Stimulated activated CD4-positive, alpha-beta T cell treated with anti-CD3 and anti-CD28 coated beads, TNF-alpha, amount 100 ng/mL, for 1 hour (primary cell): ENCODE data around the gene GPRIN3.
"Not testable (repeated sequence)": the region's sequence is repeated elsewhere in the genome, so short reads cannot be mapped to it uniquely, and the experiment has no call there.

ENCODE experiments used
- DNase-seq, 3 donors: peaks; one replicate each; pipeline ENCODE4 v3.0.0-alpha.2; 2020; ENCODE audit warnings: low read depth in 3 of 3, low spot score in 1 of 3

The GPRIN3 gene

DNA sequence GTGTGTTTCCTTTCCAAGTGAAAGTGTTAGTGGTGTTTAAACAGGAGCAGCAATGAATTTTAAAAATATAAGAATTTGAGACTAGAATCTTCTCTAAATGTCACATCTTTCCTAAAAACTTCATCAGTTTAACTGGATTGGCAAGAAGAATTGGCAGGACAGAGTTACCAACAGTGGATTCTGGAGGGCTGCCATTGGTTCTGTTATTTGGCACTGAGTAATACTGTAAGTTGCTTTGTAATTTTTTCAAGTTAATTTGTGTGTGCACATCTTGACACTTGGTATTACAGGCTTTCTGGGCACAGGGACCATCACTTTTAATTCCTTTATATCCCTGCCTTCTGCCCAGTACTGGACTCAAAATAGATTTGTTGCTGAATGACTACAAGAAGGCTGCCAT, 4.5 kb upstream of the GPRIN3 start:
- no peak for DNase-seq

DNA sequence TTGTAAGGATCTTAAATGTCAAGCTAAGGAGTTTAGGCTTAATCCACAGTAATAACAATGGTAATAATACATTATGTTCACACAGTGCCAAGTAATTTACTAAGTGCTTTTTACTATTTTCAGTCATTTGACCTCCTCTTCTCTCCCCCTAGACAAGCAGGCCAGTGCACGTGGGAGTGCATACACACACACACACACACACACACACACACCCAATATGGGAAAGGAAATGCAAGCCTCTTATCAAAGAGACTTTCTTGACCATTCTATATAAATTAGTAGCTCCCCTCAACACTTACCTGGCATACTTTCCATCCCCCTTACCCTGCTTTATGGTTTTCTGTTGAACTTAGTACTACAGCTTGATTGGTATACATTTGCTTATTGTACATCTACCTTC, 3.8 kb upstream of the GPRIN3 start:
- no peak for DNase-seq

DNA sequence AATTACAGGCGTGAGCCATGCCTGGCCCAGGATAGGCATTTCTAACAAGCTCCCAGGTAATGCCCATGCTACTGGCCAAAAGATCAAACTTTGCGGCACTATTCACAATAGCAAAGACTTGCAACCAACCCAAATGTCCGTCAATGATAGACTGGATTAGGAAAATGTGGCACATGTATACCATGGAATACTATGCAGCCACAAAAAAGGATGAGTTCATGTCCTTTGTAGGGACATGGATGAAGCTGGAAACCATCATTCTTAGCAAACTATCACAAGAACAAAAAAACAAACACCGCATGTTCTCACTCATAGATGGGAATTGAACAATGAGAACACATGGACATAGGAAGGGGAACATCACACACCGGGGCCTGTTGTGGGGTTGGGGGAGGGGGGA, 1.6 kb upstream of the GPRIN3 start:
- not testable (repeated sequence) for DNase-seq

DNA sequence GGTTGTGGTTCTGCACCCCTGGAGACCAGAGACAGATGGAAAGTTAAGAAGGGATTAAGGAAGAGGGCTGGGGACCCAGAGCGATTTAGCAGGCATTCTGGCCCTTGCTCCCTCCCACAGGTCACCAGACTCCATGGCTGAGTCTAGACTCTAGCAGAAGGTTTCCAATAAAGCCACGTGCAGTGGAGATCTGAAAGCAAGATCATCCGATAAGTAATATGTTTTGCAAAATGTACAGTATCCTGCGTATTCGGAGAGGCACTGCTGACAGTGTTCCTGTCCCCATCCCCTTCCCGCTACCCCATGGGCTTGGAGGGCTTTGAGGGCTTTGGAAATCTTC, 531 bp upstream of the GPRIN3 start:
- DNase-seq, result no peak

DNA sequence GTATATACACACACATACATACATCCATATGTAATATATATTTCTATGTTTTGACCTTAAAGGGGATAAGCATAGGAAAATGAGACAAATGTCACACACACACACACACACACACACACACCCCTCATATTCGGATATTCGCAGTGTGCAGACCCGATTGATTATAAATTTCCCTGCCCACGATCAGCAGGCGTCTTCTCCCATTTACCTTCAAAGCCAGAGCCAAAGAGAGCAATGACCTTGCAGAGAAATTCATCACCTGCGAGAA, 488 bp downstream of the GPRIN3 start:
- no peak for DNase-seq

DNA sequence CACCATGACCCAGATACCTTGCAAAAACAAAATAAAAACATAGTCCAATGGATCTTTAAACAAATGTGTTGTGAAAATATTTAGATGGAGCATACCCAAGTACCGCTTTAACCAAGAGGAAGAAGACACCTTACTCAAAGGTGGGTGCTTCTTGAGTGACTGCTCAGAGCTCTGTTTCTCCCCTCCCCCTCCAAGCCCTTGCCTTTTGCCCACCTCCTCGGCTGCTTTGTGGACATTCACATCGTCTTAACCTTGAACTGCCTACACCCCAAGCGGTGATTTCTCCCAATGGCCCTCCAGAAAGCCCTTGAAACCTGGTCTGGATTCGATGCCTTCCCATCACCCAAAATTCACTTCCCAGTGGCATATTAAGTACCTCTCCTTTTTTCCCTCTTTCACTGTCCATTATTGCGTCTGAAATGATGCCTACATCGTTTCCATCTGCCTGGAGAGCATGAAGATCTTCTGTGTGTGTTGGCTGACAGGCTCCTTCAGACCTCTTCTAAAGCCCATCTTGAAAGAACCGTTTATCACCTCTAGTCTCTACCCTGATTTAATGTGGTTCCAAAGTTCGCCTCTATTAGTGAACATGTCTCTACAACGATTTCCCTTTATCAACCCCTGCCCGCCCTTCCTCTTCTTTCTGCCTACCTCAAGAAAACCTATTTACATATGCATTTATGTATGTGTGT, 968 bp downstream of the GPRIN3 start:
- no peak for DNase-seq

DNA sequence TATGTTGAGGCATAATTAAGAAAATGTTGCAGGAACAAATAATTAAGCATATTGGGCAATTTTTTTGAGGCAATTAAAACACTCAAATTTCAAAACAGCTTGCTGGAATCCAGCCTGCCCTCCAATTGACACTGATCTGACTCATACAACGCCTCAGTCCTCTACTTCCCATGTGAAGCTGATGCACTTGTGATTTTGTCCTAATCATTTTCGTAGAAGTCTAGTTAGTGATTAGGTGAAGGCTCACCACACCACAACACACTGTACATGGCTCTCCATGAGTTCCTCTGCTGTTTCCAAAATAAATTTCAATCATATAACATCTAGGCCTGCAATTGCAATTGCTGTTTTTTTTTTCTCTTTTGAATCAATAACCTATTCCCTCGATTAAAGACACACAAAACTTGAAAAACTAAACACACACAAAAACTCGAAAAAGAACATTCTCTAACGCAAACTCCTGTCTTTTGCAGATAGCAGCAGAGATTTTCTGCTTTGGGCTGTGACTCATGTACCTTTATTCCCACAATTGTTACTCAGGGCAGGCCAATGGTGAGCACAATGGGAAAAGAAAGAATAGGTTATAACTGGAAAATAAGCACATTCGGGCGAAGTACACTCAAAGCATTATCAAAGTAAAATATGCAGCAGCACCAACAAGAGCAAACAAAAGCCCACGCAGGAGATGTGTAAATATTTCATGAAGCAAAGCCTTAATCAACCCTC, 1.7 kb downstream of the GPRIN3 start:
- no peak for DNase-seq

DNA sequence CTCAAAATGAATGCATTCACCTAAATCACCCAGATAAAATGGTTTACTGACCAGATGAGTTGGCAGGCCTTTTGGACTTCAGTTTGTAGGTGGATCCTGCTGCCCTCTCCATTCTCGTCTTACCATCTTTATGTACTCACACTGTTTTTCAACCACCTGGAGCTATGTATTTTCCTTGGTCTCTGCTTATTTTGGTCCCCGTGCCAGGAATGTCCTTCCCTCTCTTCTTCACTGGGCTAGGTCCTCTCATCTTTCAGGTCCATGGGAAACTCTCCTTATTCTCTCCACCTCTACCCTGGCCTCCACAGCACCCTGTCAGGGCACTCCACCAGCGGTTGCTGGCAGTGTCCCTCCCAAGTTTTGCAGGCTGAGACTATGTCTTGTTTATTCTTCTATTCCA, 2.6 kb downstream of the GPRIN3 start:
- no peak for DNase-seq

DNA sequence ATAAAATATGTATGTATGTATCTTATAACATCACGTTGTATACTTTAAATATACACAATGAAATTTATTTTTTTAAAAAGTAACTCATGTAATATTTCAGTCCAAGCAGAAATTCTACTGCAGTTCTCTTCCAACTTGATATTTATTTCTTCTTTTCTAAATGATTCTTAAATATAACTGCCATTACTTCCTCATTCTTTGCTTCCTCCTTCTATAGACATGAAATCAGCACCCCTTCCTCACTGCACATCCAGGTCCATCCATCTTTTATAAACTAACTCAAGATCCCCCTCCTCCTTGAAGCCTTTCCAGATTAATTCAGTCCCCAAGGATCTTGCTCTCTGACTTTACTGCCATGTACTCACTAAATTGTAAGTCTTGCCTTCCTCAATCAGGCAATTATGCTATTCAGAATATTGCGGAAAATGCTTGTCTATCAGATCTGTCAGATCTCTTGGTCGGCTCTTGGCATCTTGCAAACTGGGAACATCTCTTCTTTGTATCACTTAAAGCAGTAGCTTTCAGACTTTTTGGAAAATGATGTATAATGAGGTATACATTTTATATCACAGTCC, 3.7 kb downstream of the GPRIN3 start:
- DNase-seq, result no peak

DNA sequence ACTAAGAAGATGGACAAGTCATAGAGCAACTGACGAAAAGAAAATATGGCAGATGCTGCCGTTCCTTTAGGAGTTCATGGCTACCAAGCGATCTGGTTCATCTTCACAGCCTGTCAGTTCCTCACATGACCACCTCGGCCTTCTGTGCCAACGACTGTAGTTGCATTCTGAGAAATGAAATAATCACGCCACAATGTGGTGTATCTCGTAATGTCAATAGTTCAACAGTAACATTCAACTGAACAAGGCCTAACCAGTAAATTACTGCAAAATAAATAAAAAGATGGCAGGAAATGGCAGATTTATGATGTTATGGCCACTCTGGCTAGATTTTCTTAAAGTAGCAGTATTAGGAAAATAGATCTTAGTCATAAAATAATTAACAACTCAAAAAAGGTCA, 4.4 kb downstream of the GPRIN3 start:
- DNase-seq, result no peak

DNA sequence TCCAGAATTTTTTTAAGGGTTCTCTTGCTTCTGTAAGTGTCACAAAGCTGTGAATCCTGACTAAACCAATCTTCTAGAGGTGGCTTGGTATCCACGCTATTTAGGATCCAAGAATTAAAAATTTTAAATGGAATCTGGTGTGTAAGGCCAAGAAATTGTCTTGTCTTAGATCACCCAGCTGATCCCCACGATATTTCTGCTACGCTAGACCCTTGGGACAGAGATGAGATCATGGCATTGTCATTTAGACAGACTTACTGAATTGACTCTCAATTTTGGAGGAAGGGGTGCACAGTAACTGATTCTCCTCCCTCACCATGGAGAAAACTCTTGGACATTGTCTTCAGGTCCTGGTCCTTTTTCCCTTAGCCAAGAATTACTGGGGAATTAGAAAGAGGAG, 5.7 kb downstream of the GPRIN3 start:
- DNase-seq, result no peak

DNA sequence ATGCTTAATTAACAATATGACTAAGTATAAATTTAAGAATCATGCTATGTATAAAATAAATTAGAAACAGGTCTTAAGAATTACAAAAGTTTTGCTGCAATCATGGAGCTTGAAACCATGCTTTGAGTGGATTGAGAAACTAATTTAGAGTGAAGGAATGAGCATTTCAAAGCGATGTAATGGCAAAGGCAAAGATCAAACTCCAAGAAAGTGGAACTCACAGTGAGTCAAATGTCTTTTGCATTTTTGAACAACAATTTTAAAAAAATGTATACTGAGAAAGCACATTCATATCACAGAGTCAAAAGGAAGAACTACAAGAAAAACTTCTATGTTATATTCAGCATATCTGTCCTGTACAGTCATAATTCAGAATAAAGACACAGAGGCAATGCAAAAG, 6.6 kb downstream of the GPRIN3 start:
- no peak for DNase-seq

DNA sequence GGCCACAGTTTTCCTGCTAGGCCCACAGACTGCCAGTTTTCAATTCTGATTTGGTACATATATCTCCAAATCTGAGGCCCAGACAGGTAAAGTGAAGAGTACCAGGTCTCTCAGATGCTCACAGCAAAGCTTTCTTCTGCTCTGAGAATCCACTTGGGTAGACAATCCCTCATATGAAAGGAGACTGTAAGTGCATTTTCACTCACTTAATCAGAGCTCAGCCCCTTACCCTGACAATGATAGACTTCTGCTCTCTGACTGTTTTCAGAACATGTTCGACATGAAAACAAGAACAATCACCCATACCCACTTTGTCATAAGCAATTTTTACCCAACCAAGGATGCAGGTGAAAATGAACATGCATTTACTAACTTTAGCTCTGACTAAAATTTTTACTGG, 7.1 kb downstream of the GPRIN3 start:
- DNase-seq, result no peak

DNA sequence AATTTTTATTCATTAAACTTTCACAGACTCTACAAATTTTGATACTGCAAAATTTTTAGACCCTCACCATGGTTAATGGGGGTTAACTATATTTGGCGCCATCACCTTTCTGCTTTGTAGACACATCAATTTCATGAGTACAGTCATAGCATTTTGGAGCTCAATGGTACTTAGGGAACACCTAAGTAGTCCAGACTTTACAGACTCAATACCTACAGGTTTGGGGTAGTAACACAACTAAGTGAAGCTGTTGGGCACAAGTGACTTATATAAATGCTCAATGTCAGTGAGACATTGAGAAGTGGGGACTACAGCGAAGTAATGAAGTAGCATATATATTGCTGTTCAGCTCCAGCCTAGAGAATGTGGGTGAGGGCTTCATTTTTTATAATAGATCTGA, 7.5 kb downstream of the GPRIN3 start:
- DNase-seq, result no peak

DNA sequence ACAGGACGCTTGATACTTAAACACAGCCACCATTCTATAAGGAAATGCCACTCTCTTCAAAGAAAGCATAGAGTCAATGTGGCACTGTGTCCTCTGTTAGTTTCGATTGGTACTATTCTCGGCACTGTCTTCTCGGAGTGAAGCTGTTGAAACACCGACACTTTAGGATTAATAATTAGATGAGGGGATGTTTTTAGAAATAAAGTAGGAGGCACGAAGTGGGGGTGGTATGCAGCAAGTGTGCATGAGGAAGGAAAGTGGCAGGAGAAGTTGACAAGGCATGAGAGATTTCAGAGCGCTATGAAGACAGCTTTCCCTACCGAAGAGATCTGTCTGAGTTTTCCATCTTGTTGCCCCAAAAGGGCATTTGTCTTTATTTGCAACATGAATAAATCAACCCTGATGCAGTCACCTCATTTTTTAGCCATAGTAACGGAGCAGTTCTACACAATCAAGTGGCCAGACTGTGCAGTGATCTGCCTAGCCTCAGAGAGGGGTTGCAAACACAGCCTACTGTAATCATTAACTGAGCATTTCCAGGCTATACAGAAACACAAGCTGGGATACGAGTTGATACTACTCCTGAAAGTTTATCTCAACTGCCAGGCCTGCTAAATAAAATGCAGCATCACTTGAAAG, 8.3 kb downstream of the GPRIN3 start:
- DNase-seq, result no peak

DNA sequence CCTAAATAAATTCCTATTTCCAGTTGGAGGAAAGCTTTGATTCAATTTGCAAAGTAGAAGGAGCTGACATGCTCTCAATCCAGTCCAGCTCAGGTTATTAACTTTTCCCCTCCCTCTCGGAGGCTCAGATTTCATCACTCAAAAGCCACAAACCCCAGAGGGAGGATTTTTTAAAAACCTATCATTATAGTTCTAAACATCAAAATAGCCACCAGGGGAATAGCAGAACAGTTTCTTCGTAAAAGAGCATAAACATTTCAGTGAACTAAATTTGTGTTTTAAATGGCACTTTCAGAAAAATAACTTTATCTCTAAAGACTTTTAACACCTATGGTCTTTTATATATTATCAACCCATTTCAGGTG, 8.8 kb downstream of the GPRIN3 start:
- DNase-seq, result no peak

DNA sequence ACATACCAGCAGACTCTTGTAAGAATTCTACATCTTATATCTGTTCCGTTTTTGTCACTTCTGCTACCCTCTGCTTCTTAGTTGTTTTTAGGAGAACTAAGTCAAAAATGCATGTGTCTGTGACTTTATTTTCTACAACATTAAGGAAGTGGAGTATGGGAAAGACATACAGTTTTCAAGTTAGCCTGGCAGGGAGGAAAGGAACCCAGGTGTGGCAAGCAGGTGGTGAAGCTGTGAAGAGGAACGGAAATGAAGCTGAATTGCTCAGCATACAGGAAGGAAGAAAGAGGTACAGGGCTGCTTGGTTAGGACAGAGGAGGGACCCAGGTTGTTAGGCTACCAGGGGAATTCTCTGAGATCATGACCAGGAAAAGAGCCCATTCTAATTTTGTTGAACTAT, 9.4 kb downstream of the GPRIN3 start:
- no peak for DNase-seq

DNA sequence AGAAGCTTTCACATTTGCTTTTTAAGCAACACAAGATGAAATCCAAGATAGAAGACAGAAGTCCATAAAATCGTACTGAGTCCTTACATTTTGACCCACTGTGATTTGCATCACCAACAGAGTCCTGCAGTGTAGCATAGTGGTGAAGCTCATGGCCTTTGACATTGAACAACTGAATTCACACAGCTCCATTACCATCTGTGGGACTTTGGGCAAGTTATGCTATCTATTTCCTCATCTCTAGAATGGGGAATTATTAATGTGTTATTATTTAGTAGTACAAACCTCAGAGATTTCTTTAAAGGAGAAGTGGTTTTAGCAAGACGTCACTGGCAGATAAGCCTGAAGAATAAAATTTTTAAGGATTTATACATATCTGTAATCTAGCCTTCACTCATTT, 10.7 kb downstream of the GPRIN3 start:
- DNase-seq, result no peak

DNA sequence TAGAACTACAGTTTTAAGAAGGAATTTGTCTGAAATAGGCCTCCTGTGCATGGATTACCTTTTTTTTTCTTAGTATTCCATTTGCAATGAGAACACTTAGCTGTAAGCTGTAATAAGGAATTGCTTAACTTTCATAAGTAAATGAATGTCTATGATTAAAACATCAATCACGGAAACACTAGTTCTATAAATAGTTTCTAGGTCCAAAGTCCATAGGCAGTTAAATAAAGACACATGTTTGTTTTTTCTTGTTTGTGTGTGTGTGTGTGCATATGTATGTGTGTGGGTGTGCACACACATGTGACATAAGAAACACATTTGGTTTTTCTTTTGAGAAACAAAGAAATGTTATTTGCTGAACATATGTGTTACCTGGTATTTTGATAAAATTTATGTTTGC, 11.2 kb downstream of the GPRIN3 start:
- no peak for DNase-seq

DNA sequence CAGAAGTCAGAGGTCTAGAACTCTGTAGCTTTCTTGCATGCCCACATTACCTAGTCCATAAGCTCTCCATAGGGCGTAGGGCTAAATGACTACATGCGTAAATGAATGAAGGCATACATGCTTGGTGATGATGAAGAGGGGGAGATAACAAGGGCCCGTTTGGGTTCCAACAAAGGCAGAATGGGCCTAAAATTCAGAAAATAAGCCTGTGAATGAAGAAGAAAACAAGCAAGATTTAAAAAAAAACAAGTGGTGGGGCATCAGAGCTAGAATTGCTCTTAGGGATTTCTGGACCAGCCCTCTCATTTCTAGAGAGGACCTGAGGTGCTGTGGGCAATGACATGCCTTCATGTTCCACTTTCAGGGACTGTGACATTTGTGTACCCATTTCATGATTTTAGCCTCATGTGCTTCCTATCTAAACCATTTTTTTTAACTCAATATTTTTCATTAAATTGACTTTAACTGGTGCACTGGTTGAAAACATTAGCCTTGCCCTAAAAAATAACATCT, 12.1 kb downstream of the GPRIN3 start:
- DNase-seq, result no peak

DNA sequence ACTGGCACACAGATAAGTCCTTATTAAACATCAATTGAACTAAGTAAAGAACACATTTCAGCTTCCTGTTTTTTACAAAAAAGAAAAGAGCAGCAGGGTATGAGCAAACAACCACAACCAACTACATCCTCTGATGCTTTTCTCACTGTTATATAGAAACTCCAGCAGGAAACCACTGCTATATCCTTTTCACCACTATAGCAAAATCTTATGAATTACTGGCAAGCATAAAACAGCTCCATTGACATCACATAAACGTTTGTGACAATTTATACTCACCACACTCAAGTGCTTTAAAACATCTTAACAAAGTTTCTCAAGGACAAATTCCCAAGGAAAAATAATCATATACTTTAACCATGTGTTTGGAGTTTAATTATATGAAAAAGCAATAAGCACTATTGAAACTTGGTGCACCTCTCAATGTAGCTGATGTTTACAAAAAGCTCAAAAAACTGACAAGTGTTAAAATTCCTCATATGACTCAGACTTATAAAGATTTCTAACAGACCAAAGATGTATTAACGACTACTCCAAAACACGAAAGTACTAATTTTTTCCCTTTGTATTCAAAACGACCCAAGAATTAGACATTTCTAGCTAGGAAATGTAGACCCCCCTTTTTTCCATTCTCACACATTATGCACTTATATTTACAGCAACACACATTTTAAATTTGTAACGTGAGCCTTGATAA, 12.9 kb downstream of the GPRIN3 start:
- no peak for DNase-seq

DNA sequence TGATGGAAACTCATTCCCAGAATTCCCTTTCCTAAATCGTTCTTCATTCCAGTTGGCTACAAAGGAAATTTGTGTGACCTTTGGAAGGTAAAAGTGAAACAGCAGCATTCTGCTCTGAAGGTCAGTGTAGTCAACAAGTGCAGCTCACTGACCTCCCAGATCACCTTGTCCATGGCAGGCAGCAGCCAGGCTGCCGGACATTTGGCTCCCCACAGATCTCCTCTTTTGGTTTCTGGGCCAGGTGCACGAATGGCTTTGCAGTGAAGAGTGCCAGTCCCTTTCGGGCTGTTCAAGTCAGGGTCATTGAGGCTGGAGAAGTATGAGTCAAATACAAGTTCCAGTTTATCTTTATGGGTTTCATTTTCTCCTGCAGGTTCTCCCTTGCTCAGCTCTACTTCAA, 14.3 kb downstream of the GPRIN3 start:
- no peak for DNase-seq
